Amygdala (tissue), 56 donors: Measurements from ENCODE around the gene SERPINB7.
"Not testable (repeated sequence)": the region's sequence is repeated elsewhere in the genome, so short reads cannot be mapped to it uniquely, and the experiment has no call there.

Source experiments
- DNase-seq, 56 donors: peaks; one replicate each; lab custom pipeline; 2025; lab: John Stamatoyannopoulos, UW

SERPINB7 gene, protein sequence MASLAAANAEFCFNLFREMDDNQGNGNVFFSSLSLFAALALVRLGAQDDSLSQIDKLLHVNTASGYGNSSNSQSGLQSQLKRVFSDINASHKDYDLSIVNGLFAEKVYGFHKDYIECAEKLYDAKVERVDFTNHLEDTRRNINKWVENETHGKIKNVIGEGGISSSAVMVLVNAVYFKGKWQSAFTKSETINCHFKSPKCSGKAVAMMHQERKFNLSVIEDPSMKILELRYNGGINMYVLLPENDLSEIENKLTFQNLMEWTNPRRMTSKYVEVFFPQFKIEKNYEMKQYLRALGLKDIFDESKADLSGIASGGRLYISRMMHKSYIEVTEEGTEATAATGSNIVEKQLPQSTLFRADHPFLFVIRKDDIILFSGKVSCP

DNA sequence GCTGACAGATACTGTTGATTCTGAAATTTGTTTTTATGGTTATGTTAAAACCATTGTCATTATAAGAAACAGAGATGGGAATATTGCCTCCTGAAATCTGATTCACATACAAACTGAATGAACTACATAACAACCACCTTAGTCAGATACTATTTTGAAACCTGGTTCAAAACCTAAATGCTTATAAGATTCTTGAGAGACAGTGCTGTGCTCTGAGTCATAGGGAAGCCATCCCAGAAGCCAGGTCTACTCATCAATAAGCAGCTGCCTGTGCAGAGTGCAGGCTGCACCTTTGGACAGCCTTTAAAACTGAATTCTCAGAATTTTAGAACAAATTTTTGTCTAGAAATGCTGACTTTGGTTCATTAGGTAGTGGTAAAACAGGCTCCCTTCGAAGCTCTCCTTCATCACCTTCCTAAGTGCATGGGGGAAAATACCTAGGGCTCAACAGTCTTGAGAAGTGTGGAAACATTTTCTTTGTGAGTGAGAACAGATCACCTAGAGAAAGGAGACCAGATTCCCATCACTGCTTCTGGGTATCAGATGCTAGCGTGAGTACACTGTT, at the start of gene SERPINB7:
SERPINB7 (plus strand) TSS at position 253 of the 565 bp plus-strand sequence. CDS start 6,955 bp downstream, outside the sequence.
- DNase-seq: no peak

DNA sequence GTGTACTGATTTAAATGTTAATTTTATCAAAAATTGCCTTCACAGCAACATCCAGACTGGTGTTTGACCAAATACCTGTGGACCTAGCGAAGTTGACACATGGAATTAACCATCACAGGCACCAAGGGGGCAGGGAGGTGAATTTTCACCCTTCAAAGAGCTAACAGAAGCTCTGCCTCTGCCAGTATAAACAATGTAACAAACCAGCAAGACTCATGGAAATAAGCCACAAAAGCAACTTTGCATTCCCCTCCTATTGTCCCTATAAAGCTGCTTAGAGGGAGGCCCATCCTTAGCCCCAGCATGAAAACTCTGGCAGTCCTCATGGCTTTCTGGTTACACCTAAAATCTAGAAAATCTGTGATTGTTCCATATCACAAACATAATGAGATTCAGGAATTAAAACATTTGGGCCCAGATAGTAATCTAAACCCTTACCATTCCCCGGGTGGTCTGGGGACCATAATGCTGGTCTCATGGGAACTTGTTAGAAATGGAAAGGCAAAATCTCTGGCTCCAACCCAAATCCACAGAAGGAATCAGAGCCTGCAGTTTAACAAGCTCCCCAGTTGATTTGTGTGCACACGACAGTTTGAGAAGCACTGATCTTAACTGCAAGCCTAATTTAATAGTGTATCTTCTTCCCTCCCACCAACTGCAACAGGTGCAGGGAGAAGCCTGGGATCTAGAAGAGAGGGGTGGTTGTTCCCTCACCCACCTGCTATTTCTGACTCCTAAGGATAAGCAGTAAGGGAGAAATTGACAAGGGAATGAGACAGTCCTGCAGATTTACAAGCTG, 49.3 kb upstream of the SERPINB7 start:
- no peak for DNase-seq

- no peak for DNase-seq
Measured at GRCh38 chr18:63730773-63731172, 44.4 kb upstream of the SERPINB7 start.

- DNase-seq: no peak
Measured at GRCh38 chr18:63731215-63731614, 44.0 kb upstream of the SERPINB7 start.

DNA sequence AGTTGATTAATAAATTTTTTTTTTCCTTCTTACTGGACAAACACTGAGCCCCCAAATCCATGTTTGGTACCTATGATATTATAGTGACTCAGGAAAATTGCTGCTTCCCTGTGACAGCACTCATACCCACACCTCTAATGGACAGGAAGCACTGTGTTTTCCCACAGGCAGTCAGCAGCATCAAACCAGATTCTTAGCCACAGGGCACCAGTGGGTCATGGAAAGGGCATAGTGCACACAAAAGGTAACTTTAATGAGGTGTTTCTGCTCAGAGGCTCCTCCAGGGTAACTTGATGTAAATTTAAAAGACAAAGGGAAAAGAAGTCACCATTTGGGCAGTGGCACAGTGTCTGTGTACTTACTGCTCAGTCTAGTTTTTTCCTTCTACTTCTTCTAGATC, 38.3 kb upstream of the SERPINB7 start:
- DNase-seq: no peak

- peak in 1 of 56 donors; percentile 0 for DNase-seq
Measured at GRCh38 chr18:63741769-63742168, 33.4 kb upstream of the SERPINB7 start.

GRCh38 chr18:63747006-63747405, 28.2 kb upstream of the SERPINB7 start:
- no peak for DNase-seq

DNA sequence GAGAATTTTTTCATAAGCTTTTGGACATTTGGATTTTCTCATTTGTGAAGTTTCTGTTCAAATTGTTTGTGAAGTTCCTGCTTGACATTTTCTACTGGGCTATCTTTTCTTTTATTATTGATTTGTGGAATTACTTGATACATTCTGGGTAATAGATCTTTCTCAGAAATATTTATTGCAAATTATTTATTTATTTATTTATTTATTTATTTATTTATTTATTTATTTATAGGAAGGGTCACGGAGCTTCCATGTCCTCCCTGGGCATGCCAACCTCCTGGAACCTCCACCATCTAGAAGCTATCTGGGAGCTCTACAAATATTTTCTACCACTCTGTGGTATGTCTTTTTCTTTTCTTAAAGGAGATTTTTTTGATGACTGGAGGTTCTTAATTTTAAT, 25.7 kb upstream of the SERPINB7 start:
- DNase-seq: no peak

DNA sequence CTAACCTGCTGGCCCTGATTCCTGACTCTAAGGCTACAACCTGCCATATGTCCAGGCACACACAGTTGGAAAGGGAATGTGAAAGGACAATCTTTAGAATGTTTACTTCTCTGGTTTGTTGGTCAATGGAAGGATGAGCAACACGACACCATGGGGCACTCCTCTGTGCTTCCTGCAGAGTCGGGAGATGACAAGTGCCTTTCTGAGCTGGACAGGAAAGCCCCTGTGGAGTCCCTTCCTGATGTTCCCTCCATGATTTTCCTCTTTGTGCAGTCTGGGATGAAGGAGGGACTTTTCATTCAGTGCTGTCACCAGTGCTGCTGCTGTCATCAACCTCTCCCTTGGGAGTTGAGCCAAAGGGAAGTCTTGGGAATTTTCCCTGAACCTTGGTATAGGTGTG, 22.6 kb upstream of the SERPINB7 start:
- DNase-seq: no peak

GRCh38 chr18:63753676-63754075, 21.5 kb upstream of the SERPINB7 start:
- no peak for DNase-seq

DNA sequence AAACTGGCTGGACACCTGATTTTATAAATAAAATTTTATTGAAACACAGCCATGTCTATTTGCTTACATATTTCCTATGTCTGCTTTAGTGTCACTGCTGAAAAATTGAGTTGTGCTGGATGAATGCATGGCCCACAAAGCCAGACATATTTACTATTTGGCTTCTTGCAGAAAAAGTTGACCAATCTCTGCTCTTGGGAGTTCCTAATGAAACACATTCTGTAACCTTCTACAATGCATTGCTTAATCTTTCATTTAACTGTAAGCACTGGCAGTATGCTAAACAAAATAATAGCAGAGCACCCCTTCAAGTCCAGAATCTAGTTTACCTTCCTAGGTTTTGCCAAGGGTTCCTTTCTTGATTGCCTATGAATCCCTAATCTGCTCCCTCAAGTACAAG, 17.7 kb upstream of the SERPINB7 start:
- no peak for DNase-seq

GRCh38 chr18:63758615-63759240, 16.5 kb upstream of the SERPINB7 start:
- no peak for DNase-seq

DNA sequence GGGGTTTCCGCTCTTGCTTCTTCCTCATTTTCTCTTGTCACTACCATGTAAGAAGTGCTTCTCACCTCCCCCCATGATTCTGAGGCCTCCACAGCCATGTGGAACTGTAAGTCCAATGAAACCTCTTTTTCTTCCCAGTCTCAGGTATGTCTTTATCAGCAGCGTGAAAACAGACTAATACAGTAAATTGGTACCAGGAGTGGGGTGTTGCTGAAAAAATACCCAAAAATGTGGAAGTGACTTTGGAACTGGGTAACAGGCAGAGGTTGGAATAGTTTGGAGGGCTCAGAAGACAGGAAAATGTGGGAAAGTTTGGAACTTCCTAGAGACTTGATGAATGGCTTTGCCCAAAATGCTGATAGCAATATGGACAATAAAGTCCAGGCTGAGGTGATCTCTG, 15.4 kb upstream of the SERPINB7 start:
- DNase-seq: not testable (repeated sequence)

DNA sequence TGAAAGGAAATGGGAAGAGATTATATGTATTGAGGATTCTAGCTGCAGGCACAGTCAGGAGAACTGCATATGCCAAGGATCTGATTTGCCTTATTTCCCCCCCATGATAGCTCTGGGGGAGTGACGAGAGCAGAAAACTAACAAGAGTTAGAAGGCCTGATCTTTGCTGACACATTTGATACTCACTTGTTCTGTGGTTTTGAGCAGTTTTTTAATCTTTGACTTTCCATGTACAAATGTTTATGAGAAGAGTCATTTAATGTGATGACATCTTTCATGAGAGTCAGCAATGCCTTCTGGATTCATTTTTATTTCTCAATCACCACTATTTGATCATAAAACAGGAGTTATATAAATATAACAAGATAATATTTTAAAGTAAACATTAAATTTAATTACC, 12.7 kb upstream of the SERPINB7 start:
- DNase-seq: no peak

DNA sequence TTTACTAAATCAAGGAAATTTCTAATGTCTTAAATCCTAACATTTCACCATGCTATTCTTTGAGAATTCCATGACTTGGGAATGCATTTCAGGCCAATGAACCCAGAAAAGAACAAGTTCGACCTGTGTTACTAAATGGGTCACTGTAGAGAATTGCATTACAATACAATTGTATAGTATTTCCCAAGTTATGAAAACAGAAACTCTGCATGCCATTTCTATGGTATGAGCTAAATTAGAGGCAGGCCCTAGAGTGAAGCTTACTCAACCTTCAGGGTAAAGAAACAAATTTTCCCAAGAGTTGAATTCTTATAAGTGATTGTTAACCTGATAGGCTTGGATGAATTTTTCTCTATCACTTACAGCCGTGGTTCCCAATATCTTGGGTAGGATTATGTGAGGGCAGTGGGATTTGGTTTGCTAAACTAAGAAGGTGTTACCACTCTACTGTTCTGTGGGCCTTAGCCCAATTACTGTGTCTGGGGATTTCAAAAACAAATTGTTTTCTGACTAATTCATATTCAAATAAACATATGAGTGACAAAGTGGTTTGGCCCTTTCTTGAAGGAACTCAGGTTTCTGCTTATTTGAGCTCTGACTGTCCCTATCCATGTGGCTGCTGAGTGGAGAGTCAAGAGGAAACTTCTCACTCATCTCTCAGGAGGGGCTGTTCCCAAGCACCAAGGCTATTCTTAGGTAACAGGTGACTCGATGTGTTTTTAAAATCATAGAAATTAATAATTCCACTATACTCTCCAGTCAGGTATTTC, 11.2 kb upstream of the SERPINB7 start:
- no peak for DNase-seq

DNA sequence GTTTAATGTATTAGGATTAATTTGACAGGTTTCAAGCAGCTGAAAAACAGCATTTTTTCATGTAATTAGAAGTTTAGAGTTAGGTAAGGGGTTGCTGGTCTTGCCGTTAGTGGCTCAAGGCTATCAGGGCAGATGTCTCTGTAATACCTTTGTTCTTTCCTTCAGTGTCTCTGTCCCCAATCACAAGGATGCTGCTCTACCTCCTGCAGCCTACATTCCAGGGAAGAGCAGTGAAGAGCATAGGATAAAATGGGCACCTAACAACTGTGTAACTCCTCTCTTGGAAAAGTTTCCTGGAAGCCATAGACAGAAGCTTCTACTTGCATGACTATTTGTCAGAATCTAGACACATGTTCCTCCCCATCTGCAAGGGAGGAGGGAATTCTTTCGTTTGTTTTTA, 9.4 kb upstream of the SERPINB7 start:
- no peak for DNase-seq

GRCh38 chr18:63773551-63773950, 1.7 kb upstream of the SERPINB7 start:
- DNase-seq: no peak

GRCh38 chr18:63774511-63774910, 707 bp upstream of the SERPINB7 start:
- DNase-seq: no peak

GRCh38 chr18:63779386-63779785, 4.2 kb downstream of the SERPINB7 start:
- no peak for DNase-seq

- no peak for DNase-seq
Measured at GRCh38 chr18:63783394-63783793, 8.2 kb downstream of the SERPINB7 start.
